B cell (primary cell): ENCODE results near the gene LAMA2. TPM values are rescaled to one million over a fixed set of nuclear protein-coding genes. Genes with fewer than 3 reads are reported as not detected.

Source experiments
- ATAC-seq: fragments of 200-7000 bp; cut with Tn5 transposase; one replicate; pipeline ENCODE4 v1.10.0; 2021; ENCODE audit warnings: low read depth, mild to moderate bottlenecking, moderate number of reproducible peaks, moderate library complexity
- CTCF ChIA-PET: fragments of 350-600 bp; sonication (Branson Sonifier 250); formaldehyde crosslinking; loops from one replicate; lab custom pipeline; 2021; ENCODE audit warnings: antibody characterized with exemption, inconsistent platforms; lab: Charles Lee
- POLR2A ChIA-PET: fragments of 350-600 bp; sonication (Branson Sonifier 250); formaldehyde crosslinking; loops from one replicate; lab custom pipeline; 2021; ENCODE audit warnings: antibody characterized with exemption; lab: Charles Lee
- DNase-seq: peaks from one replicate; pipeline ENCODE4 v3.0.0; 2013
- H2AFZ ChIP-seq: 2 replicates; pipeline ENCODE4 v1.6.1; 2012; ENCODE audit warnings: mild to moderate bottlenecking, low read depth, low read length; ENCODE audit not compliant: insufficient read depth, poor library complexity, severe bottlenecking
- H3K27ac ChIP-seq, 2 donors: 1 replicate in 1 of 2; 2 replicates in 1 of 2; pipeline ENCODE4 v1.5.1; 2012 to 2013; ENCODE audit warnings: low read length in 2 of 2, mild to moderate bottlenecking in 2 of 2, moderate library complexity in 1 of 2
- H3K27me3 ChIP-seq, 4 experiments: fragments of 200-600 bp in 1 of 4; sonication (generic) in 1 of 4; replicated peaks in 1 of 4; 1 replicate in 2 of 4; 2 replicates in 2 of 4; pipeline versions ENCODE4 v1.6.1 to v1.7.0; 2013 to 2016; ENCODE audit warnings: low read length in 3 of 4, mild to moderate bottlenecking in 2 of 4, mixed read lengths in 1 of 4, moderate library complexity in 1 of 4; ENCODE audit not compliant: insufficient read depth in 4 of 4, control insufficient read depth in 3 of 4; ENCODE audit errors: control extremely low read depth in 1 of 4
- H3K36me3 ChIP-seq, 2 experiments: replicated peaks in 1 of 2; 1 replicate in 1 of 2; 2 replicates in 1 of 2; pipeline versions ENCODE4 v1.6.1 to v1.7.1; 2013; ENCODE audit warnings: low read length in 1 of 2; ENCODE audit not compliant: insufficient read depth in 2 of 2, control insufficient read depth in 1 of 2; ENCODE audit errors: control extremely low read depth in 1 of 2, extremely low read depth in 1 of 2
- H3K4me1 ChIP-seq, 2 donors: fragments of 200-600 bp in 1 of 2; sonication (generic) in 1 of 2; 1 replicate in 1 of 2; 2 replicates in 1 of 2; pipeline versions ENCODE4 v1.5.1 to v1.6.1; 2013 to 2017; ENCODE audit warnings: low read length in 2 of 2; ENCODE audit not compliant: control insufficient read depth in 2 of 2, insufficient read depth in 2 of 2
- H3K4me2 ChIP-seq: replicated peaks from 2 replicates; pipeline ENCODE3; 2012; ENCODE audit warnings: mild to moderate bottlenecking, low read depth, low read length; ENCODE audit not compliant: poor library complexity, severe bottlenecking
- H3K4me3 ChIP-seq, 5 experiments: fragments of 200-600 bp in 1 of 5; sonication (generic) in 1 of 5; 1 replicate in 3 of 5; 2 replicates in 2 of 5; pipeline versions ENCODE4 v1.5.1 to v1.7.0; 2011 to 2016; ENCODE audit warnings: low read length in 4 of 5, mild to moderate bottlenecking in 4 of 5, low read depth in 2 of 5, control low read depth in 1 of 5, moderate library complexity in 1 of 5; ENCODE audit not compliant: insufficient read depth in 1 of 5; ENCODE audit errors: control extremely low read depth in 1 of 5, extremely low read depth in 1 of 5
- H3K79me2 ChIP-seq: fragments of 200-600 bp; sonication (generic); one replicate; pipeline ENCODE4 v1.6.0; 2016; ENCODE audit warnings: low read length; ENCODE audit not compliant: control insufficient read depth, insufficient read depth
- H3K9ac ChIP-seq: fragments of 200-600 bp; sonication (generic); 2 replicates; pipeline ENCODE4 v1.6.1; 2017; ENCODE audit warnings: mild to moderate bottlenecking, low read length, moderate library complexity
- H3K9me3 ChIP-seq, 3 donors: one replicate each; pipeline versions ENCODE4 v1.6.1 to v1.7.1; 2013; ENCODE audit warnings: low read length in 2 of 3; ENCODE audit not compliant: control insufficient read depth in 2 of 3, insufficient read depth in 1 of 3; ENCODE audit errors: control extremely low read depth in 1 of 3
- H4K20me1 ChIP-seq: 2 replicates; pipeline ENCODE4 v1.6.0; 2012; ENCODE audit warnings: mild to moderate bottlenecking, low read length; ENCODE audit not compliant: insufficient read depth, control insufficient read depth, poor library complexity, severe bottlenecking
- H3K27ac Mint-ChIP-seq: one replicate; pipeline ENCODE4 v1.8.0; 2021; ENCODE audit warnings: mixed read lengths
- H3K27me3 Mint-ChIP-seq: one replicate; pipeline ENCODE4 v1.8.0; 2021; ENCODE audit warnings: mixed read lengths
- H3K4me1 Mint-ChIP-seq: one replicate; pipeline ENCODE4 v1.8.0; 2021; ENCODE audit warnings: mixed read lengths
- H3K4me3 Mint-ChIP-seq: one replicate; pipeline ENCODE4 v1.8.0; 2021; ENCODE audit warnings: mixed read lengths
- H3K9me3 Mint-ChIP-seq: one replicate; pipeline ENCODE4 v1.8.0; 2022; ENCODE audit warnings: mixed read lengths; ENCODE audit not compliant: insufficient read depth
- EZH2 ChIP-seq: IDR thresholded peaks from 2 replicates; pipeline ENCODE4 v1.6.1; 2012; ENCODE audit warnings: borderline replicate concordance, low read depth, mild to moderate bottlenecking, moderate library complexity, low read length; ENCODE audit not compliant: insufficient read depth, poor library complexity, severe bottlenecking
- WGBS: methylation state at CpG from one replicate; pipeline ENCODE4 v1.1.5; 2013; ENCODE audit warnings: missing lambda C conversion rate; ENCODE audit not compliant: insufficient coverage; 5-methylcytosine and 5-hydroxymethylcytosine counted together
- intact Hi-C: fragments of 100-400 bp; cut with micrococcal nuclease; formaldehyde crosslinking; loops from one replicate; pipeline ENCODE4 v1.10.0; 2022
- polyA plus RNA-seq: library from polyadenylated mRNA; depleted of rRNA; stranded (reverse); fragments of >200 nt; gene quantifications from 2 replicates; pipeline ENCODE4 v1.2.3, GENCODE V29; 2012
- total RNA-seq, 2 donors: library from RNA; stranded (reverse); fragments of 120-200 nt in 1 of 2; gene quantifications; 1 replicate in 1 of 2; 2 replicates in 1 of 2; pipeline versions ENCODE4 v1.2.3 to v1.2.4, GENCODE V29; 2013 to 2022
- TF ChIP-seq, protein P1 (sequence below): fragments of 200-600 bp; IDR thresholded peaks from one replicate; pipeline ENCODE4 v1.8.0; 2022; ENCODE audit warnings: antibody characterized with exemption, mild to moderate bottlenecking

Gene LAMA2
- total and polyA plus RNA-seq, 2 donors (not counting 1 experiment from before 2014, with no cell fraction given): 0.16 TPM; not detected in 1

DNA sequence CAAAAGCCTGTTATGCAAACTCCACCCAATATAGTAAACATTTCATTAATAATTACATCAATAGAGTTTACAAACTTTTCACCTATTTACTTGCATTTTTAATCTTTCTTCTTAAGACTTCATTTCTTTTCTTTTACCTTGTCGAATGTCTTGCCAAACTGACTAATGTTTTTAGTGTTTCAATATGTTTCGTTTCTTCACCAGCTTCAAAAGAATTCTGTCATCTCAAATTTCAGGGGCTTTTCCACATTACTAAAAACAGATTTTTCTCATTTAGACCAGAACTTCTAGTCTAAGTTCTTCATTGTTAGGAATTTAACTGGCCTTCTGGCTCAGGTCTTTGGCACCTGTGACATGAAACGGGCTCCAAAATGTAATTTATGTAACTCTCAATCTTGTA is 630.5 kb downstream of the LAMA2 start:
- H3K36me3 ChIP-seq: no peaks in the 10 kb centered on the region
- H3K9me3 Mint-ChIP-seq: no peaks in the 10 kb centered on the region
- CTCF ChIA-PET: no interaction called here

DNA sequence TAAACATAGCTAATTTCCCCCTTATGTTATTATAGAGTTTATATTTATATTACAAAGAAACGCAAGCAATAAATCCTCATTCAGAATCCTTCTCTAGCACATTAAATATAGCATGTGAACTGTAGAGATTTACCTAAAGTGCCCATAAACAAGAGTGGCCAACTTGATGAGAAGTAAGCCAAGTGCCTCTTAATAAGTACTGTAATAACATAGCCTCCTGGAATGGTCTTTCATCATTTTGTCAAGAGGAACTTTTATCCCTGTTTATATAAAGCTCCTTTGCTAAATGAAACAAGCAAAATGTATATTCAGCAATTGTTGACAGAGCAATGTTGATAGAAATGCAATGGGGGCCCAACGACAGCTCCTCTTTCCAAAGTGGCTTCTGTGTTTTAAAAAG is 632.1 kb downstream of the LAMA2 start:
- Histone ChIP-seq H3K4me2 (no peak overlapping the region), H3K4me1 (no peaks in the 10 kb centered on the region), H3K27ac (no peak overlapping the region), H3K4me3 (no peak overlapping the region), H2AFZ (no peak overlapping the region), H3K9ac (no peak overlapping the region), H3K27me3 (no peaks in the 10 kb centered on the region), H3K79me2 (no peaks in the 10 kb centered on the region), H3K9me3 (no peaks in the 10 kb centered on the region), H4K20me1 (no peaks in the 10 kb centered on the region), H3K36me3 (no peaks in the 10 kb centered on the region)
- peaks cover 5% of the 10 kb centered on the region for H3K27me3 Mint-ChIP-seq
- CTCF ChIA-PET: interaction anchor here (2.5 kb wide), 1 partner anchor 16 kb away, joined by 11 read pairs; no protein-coding TSS in a partner anchor
- no peak overlapping the region for H3K27ac Mint-ChIP-seq
- POLR2A ChIA-PET: no interaction called here
- ATAC-seq: no peak
- H3K4me3 Mint-ChIP-seq: no peak overlapping the region
- DNase-seq: no peak
- no peaks in the 10 kb centered on the region for H3K9me3 Mint-ChIP-seq
- intact Hi-C loops: no loop called here
- no CpG with 5 or more reads among the region's 2 CpGs for WGBS
- no peaks in the 10 kb centered on the region for H3K4me1 Mint-ChIP-seq
- TF ChIP-seq, protein P1, sequence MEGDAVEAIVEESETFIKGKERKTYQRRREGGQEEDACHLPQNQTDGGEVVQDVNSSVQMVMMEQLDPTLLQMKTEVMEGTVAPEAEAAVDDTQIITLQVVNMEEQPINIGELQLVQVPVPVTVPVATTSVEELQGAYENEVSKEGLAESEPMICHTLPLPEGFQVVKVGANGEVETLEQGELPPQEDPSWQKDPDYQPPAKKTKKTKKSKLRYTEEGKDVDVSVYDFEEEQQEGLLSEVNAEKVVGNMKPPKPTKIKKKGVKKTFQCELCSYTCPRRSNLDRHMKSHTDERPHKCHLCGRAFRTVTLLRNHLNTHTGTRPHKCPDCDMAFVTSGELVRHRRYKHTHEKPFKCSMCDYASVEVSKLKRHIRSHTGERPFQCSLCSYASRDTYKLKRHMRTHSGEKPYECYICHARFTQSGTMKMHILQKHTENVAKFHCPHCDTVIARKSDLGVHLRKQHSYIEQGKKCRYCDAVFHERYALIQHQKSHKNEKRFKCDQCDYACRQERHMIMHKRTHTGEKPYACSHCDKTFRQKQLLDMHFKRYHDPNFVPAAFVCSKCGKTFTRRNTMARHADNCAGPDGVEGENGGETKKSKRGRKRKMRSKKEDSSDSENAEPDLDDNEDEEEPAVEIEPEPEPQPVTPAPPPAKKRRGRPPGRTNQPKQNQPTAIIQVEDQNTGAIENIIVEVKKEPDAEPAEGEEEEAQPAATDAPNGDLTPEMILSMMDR: no peak
- TF ChIP-seq EZH2: no peak

More for the DNA sequence above, 630.5 kb downstream of the LAMA2 start:
- WGBS: no CpG with 5 or more reads among the region's 3 CpGs
- Histone ChIP-seq H3K9me3 (no peaks in the 10 kb centered on the region), H3K27ac (no peak overlapping the region), H3K4me3 (no peak overlapping the region), H3K27me3 (no peaks in the 10 kb centered on the region), H3K4me1 (no peaks in the 10 kb centered on the region), H4K20me1 (no peaks in the 10 kb centered on the region), H2AFZ (no peak overlapping the region), H3K79me2 (no peaks in the 10 kb centered on the region), H3K9ac (no peak overlapping the region), H3K4me2 (no peak overlapping the region)
- Mint-ChIP-seq H3K27ac (no peak overlapping the region), H3K4me3 (no peak overlapping the region), H3K27me3 (peaks cover 2% of the 10 kb centered on the region), H3K4me1 (no peaks in the 10 kb centered on the region)
- POLR2A ChIA-PET: no interaction called here
- intact Hi-C loops: no loop called here
- DNase-seq (no peak), ATAC-seq (no peak)
- TF ChIP-seq, protein P1: no peak
- TF ChIP-seq EZH2: no peak
